ENCODE data around the gene POLG2.
"Not testable (repeated sequence)": the region's sequence is repeated elsewhere in the genome, so short reads cannot be mapped to it uniquely, and the experiment has no call there.

POLG2 gene

DNA sequence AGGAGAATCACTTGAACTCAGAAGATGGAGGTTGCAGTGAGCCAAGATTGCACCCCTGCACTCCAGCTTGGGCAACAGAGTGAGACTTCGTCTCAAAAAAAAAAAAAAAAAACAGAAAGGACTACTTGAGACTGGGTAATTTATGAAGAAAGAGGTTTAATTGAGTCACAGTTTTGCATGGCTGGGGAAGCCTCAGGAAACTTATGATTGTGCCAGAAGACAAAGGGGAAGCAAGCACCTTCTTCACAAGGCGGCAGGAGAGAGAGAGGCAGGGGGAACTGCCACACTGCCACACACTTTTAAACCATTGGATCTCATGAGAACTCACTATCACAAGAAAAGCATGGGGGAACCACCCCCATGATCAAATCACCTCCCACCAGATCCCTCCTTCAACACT lies 56.9 kb downstream of the POLG2 start:
- DNase-seq (ENCODE audit: low spot score): no peak

DNA sequence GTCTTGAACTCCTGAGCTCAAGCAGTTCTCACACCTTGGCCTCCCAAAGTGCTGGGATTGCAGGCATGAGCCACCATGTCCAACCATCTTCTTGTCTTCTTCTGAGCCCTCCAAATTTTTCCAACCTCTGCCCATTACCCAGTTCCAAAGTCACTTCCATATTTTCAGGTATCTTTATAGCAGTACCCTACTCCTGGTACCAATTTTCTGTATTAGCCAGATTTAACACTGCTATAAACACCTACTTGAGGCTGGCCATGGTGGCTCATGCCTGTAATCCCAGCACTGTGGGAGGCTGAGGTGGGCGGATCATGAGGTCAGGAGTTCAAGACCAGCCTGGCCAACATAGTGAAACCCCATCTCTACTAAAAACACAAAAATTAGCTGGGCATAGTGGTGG lies 57.3 kb downstream of the POLG2 start:
- not testable (repeated sequence) for DNase-seq (ENCODE audit: low spot score)

- no peak for DNase-seq (ENCODE audit: low spot score)
These were observed 58.8 kb downstream of the POLG2 start for GRCh38 chr17:64437944-64438525.

DNA sequence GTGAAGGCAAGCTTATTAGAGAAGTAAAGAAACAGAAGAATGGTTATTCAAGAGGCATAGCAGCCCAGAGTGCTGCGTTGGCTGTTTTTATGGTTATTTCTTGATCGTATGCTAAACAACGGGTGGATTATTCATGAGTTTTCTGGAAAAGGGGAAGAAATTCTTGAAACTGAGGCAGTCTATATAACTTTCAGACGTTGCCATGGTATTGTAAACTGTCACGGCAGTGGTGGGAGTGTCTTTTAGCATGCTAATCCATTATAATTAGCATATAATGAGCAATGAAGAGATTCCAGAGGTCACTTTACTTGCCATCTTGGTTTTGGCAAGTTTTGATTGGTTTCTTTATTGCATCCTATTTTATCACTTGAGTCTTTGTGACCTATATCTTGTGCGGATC lies 65.3 kb downstream of the POLG2 start:
- no peak for DNase-seq (ENCODE audit: low spot score)

DNA sequence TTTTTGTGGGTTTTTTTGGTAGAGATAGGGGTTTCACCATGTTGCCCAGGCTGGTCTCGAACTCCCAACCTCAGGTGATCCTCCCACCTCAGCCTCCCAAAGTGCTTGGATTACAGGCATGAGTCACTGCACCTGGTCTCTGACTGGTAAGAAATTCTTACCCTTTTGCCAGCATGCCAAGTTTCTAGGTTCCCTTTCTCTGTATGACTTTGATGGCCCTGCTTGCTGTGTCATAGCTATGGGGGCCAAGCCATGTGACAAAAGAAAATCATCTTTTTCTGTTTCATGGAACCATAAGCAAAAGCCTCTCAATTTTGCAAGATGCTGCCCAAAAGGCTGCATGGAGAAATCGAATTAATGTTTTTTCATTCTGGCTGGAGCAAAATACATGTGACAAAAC lies 66.8 kb downstream of the POLG2 start:
- DNase-seq (ENCODE audit: low spot score): not testable (repeated sequence)

DNA sequence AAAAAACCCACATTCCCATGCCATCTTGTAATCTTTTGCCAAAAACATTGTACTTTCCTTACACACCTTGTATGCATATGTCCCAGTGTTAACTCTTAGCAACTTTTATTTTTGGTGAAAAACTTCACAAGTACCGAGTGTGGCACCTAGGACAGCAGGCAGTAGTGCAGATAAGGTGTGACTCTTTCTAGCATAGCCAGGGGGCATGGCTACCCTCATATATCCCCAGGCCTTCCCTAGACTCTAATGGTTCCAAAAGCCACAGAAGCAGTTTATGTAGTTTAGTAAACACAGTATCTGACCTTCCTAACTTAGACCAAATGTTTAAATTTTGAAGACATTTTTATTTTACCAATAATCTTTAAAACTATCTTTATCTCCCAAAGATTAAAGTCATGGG lies 68.4 kb downstream of the POLG2 start:
- DNase-seq (ENCODE audit: low spot score): no peak

Data from iPS-NIHi11 (cell line).